Dedifferentiated amniotic fluid mesenchymal stem cell (primary cell): ENCODE data around the gene BFSP2.

ENCODE experiments used
- DNase-seq: peaks from one replicate; pipeline ENCODE4 v3.0.0-alpha.2; 2016; ENCODE audit errors: extremely low spot score

The BFSP2 gene

DNA sequence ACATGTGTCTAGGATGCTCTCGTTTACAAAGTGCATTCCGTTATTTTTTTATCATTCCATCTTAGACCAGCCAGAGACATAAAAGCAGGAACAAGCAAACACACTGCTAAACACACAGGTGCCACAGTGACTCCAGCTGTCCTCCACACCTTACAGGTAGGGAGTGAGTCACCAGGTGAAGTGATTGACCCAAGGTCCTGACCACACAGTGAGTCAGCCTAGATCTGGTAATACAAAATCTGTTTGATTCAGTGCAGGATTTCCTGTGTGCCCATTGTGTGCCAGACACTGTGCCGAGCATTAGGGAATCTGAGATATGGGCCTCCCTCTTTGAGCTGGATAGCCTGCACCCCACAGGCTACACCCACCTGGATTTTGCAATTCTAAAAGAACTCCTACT lies 16.7 kb upstream of the BFSP2 start:
- DNase-seq = no peak

- no peak for DNase-seq
Measured at GRCh38 chr3:133383741-133384140, 16.1 kb upstream of the BFSP2 start.

DNA sequence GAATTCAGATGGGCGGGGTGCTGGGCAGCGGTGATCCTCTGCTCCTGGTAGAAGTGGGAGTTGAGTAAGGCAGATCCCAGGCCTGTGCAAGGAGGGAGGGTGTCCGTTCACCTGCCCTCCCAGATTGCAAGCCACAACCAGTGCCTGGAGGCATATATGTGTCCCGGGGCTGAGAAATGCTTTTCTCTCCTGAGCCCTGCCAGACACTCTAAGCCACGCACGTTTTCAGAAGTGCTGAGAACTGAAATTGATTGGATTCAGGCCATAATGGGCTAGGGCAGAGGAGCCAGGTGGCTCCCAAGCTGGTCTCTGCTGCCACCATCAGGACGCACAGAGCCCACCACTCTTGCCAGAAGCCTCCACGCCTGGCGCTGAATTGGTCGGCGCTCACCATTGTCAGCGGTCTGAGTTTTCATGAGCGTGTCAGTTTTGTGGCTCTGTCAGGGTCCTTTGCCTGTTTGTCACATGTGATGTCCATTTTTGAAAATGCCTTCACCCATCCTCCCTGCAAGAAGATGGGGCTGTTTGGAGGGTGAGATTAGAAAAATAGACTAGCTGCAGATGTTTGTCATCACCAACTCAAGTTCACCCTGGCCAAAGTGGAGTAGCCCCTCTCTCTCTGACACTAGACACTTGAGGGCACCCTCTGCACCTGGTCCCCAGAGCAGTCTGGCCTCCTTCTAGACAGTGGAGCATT lies 15.4 kb upstream of the BFSP2 start:
- no peak for DNase-seq

- no peak for DNase-seq
Measured at GRCh38 chr3:133386876-133387275, 13.0 kb upstream of the BFSP2 start.

GRCh38 chr3:133387341-133387740 lies 12.5 kb upstream of the BFSP2 start:
- no peak for DNase-seq

DNA sequence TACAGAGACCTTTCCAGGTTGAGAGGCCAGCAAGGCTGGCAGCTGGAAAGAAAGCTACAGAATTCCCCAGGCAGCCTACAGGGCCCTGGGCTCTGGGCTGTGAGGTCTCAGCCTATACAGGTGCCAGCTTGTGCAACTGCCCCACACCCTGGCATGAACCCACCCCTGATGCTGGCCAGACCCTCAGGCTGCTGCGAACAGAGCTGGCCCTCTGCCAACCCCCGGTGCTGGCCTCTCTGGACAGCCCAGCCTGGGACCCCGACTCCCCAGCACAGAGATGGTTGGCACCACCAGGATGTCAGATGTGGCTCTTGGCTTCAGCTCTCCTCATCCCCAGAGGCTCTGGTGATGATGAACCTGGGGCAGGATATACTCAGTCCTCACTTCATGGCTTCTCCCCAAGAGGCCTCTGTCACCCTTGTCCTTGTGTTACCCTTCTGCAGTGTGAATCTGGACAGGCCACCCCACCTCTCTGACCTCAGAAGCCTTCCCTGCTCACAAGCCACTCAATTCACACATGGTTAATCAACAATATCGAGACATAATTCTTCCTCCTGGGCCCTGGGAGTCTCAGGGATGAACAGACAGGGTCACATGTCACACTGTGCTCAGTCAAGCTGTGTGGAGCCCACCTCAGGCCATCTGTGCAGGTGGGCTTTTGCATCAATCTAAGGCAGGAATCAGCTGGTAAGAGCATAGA lies 11.0 kb upstream of the BFSP2 start:
- DNase-seq = no peak

DNA sequence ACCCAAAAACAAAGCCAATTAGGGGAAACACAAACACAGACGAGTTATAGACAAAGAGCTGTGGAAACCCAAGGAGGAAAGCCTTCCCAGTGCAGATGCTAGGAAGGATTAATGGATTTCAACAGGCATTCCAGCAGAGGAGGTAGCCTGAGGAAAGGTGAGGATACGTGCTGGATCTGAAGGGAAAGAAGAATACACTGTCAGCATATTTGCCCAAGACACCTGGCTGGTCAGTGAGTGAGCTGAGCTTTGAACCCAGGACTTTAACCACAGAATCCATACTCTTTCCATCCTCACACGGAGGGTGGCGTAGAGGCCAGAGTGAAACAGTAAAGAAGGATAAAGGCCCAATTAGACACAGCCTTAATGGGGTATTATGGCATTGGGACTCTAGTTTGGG lies 9.1 kb upstream of the BFSP2 start:
- DNase-seq = no peak

- no peak for DNase-seq
Measured at GRCh38 chr3:133393204-133393603, 6.7 kb upstream of the BFSP2 start.

- no peak for DNase-seq
Measured at GRCh38 chr3:133393691-133394474, 6.0 kb upstream of the BFSP2 start.

DNA sequence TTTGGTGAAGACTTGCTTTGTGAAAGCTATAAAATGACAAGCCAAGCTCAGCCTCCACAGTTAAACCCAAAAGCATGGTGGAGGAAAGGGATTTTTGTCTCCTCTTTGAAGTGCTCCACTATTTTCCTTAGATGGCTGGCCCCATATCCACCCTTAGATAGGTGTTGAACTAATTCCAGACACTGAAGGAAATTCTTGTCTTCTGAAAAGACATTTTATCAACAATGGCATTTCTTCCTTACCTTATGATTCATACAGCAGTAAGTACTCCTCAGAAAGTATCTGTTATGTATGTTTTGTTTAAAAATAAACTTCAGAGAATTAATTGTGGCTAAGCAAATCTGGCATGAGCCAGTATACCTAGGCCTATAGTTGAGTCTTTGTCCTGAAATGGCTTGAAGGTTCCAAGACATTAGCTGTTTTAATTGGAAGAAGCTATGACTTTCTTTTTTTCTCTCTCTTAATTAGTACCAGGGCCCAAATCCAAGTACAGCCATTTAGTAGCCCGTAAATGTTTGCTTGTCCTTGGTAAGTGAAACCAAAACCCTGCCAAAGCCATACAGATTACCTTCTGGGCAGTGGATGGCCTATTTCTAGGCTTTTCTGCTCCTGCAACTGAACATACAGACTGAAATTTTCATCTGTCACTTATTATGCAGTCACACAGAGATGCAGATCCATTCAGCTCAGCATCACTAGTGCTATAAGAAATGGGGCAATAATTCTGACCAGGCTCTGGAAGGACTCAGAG lies 5.1 kb upstream of the BFSP2 start:
- no peak for DNase-seq

GRCh38 chr3:133396906-133397305 lies 3.0 kb upstream of the BFSP2 start:
- no peak for DNase-seq

GRCh38 chr3:133401374-133402135 lies 1.7 kb downstream of the BFSP2 start:
- no peak for DNase-seq

- no peak for DNase-seq
Measured at GRCh38 chr3:133404920-133405319, 5.1 kb downstream of the BFSP2 start.

GRCh38 chr3:133408366-133408765 lies 8.5 kb downstream of the BFSP2 start:
- peak; percentile 49 for DNase-seq

DNA sequence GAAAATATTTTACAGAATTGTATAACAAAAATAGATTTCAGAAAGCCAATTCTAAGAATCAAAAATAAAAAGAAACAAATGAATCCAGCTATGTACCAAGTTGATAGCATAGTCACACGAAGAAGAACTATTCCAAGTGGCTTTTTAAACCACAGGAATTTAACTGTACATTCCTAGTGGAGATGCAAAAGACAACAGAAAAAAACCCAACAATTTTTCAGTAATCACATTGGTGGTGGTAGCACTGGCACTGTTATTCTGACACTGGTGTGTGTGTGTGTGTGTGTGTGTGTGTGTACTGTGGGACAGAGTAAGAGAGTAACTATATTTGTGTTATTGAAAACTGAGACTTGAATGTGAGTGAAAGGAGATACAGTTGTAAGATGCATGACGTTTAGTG lies 9.1 kb downstream of the BFSP2 start:
- peak; percentile 79 for DNase-seq

- DNase-seq = no peak
Measured at GRCh38 chr3:133410191-133410892, 10.5 kb downstream of the BFSP2 start.

- no peak for DNase-seq
Measured at GRCh38 chr3:133412183-133413132, 12.6 kb downstream of the BFSP2 start.

DNA sequence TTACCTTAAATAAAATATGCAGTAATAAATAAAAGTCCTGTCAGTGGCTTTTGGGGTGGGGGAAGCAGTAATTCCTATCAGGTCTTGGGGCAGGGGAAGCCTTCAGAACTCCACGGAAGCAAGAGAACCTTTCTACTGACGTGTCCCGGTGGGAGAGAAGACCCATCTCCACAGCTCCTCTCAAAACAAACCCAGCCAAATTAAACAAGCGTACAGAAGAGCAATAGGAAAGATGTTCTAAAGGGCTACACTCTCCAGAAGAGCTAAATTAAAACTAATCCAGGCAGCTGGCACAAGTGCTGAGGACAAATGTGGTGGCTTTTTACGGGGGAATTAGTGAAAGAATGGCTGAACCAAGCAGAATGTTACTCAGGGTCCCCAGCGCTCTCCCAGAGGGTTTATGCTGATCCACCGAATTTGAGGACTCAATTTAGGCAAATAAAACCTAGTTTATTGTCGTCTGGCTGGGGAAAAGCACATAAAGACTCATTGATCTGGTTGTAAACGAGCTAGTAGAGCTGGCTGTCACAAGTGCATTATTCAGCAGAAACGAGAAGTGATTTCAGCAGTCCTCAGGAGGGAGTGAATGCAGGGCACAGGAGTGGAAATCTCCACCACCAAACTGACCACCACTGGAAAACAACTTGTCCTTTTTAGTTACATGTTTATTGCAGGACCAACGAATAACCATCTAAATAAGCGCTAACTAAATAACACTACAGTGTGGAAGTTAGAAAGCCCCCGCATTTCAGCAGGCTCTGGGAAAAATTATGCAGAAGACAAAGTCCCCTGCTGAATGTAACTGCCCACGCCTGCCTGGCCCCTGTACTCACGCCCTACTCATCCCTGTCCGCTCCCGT lies 13.5 kb downstream of the BFSP2 start:
- no peak for DNase-seq

DNA sequence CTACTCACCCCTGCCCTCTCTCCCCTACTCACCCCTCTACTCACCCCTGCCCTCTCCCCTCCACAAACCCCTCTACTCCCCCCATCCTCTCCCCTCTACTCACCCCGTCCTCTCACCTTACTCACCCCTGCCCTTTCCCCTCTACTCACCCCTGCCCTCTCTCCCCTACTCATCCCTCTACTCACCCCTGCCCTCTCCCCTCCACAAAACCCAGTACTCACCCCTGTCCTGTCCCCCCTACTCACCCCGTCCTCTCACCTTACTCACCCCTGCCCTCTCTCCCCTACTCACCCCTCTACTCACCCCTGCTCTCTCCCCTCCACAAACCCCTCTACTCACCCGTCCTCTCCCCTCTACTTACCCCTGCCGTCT lies 14.2 kb downstream of the BFSP2 start:
- DNase-seq = no peak
